Upper lobe of right lung (tissue), 1 donor: ENCODE data around the gene NPFFR1. TPM values are rescaled to one million over a fixed set of nuclear protein-coding genes. Genes with fewer than 3 reads are reported as not detected.
A peak's percentile ranks its signal among the peaks of the same experiment; 100 is the strongest.

Experiments
- ATAC-seq: fragments of 200-7000 bp; cut with Tn5 transposase; one replicate; pipeline ENCODE4 v1.9.1; 2020; ENCODE audit warnings: mild to moderate bottlenecking, moderate library complexity
- DNase-seq: peaks from one replicate; pipeline ENCODE4 v3.0.0-alpha.2; 2020
- H3K27ac ChIP-seq: fragments of 200-600 bp; one replicate; pipeline ENCODE4 v1.8.0; 2022
- H3K27me3 ChIP-seq: fragments of 200-600 bp; one replicate; pipeline ENCODE4 v1.8.0; 2022; ENCODE audit warnings: mild to moderate bottlenecking
- H3K36me3 ChIP-seq: fragments of 200-600 bp; one replicate; pipeline ENCODE4 v1.8.0; 2022
- H3K4me1 ChIP-seq: fragments of 200-600 bp; one replicate; pipeline ENCODE4 v1.8.0; 2022
- H3K4me3 ChIP-seq: fragments of 200-600 bp; one replicate; pipeline ENCODE4 v1.8.0; 2022; ENCODE audit warnings: mild to moderate bottlenecking
- H3K9me3 ChIP-seq: fragments of 200-600 bp; one replicate; pipeline ENCODE4 v1.8.0; 2022
- CTCF ChIP-seq: fragments of 200-600 bp; IDR thresholded peaks from one replicate; pipeline ENCODE4 v1.8.0; 2022; ENCODE audit warnings: antibody characterized with exemption
- intact Hi-C: fragments of 100-400 bp; cut with DNase I; formaldehyde crosslinking; loops from one replicate; pipeline ENCODE4 v1.11.0; 2022
- total RNA-seq: library from RNA; stranded (reverse); fragmentation: NEBNext Ultra II Directional; extraction: Animal tissue kit (Norgen Biotek cat#: 25700); gene quantifications from one replicate; pipeline ENCODE4 v1.2.1, GENCODE V29; 2021
- donor health status: DM: no; HTN: yes; CAD: no; lungs with severe emphysema.

Gene NPFFR1
- total RNA-seq, 1 donor from 2014 or later = 1.1 TPM

- no peaks in the 10 kb centered on the region for H3K36me3 ChIP-seq
- peaks cover 17% of the 10 kb centered on the region for H3K4me1 ChIP-seq
- no peak for TF ChIP-seq CTCF
- no peak overlapping the region for H3K27ac ChIP-seq
- ATAC-seq (no peak), DNase-seq (no peak)
- H3K27me3 ChIP-seq = no peaks in the 10 kb centered on the region
- no peak overlapping the region for H3K4me3 ChIP-seq
- intact Hi-C loops = no loop called here
- H3K9me3 ChIP-seq = no peaks in the 10 kb centered on the region
Measured at GRCh38 chr10:70328967-70329366, 45.2 kb upstream of the NPFFR1 start.

GRCh38 chr10:70328018-70328417 lies 44.2 kb upstream of the NPFFR1 start:
- H3K4me1 ChIP-seq = peaks cover 17% of the 10 kb centered on the region

GRCh38 chr10:70324951-70325781 lies 41.4 kb upstream of the NPFFR1 start:
- no peaks in the 10 kb centered on the region for H3K4me1 ChIP-seq
- ATAC-seq (no peak), DNase-seq (no peak)
- intact Hi-C loops = no loop called here
- no peak for TF ChIP-seq CTCF
- H3K4me3 ChIP-seq = no peak overlapping the region
- no peaks in the 10 kb centered on the region for H3K27me3 ChIP-seq
- H3K36me3 ChIP-seq = no peaks in the 10 kb centered on the region
- peak overlapping the region; percentile 30 for H3K27ac ChIP-seq
- H3K9me3 ChIP-seq = no peaks in the 10 kb centered on the region

More at GRCh38 chr10:70328018-70328417, 44.2 kb upstream of the NPFFR1 start:
- no peaks in the 10 kb centered on the region for H3K9me3 ChIP-seq
- TF ChIP-seq CTCF = no peak
- no peaks in the 10 kb centered on the region for H3K36me3 ChIP-seq
- no peak overlapping the region for H3K27ac ChIP-seq
- intact Hi-C loops = no loop called here
- ATAC-seq (no peak), DNase-seq (no peak)
- H3K4me3 ChIP-seq = no peak overlapping the region
- no peaks in the 10 kb centered on the region for H3K27me3 ChIP-seq

GRCh38 chr10:70324339-70324861 lies 40.6 kb upstream of the NPFFR1 start:
- Histone ChIP-seq H3K27me3 (no peaks in the 10 kb centered on the region), H3K27ac (peak overlapping the region; percentile 30), H3K36me3 (no peaks in the 10 kb centered on the region), H3K4me3 (no peak overlapping the region), H3K4me1 (no peaks in the 10 kb centered on the region), H3K9me3 (no peaks in the 10 kb centered on the region)
- intact Hi-C loops = no loop called here
- ATAC-seq (peak; percentile 12), DNase-seq (no peak)
- TF ChIP-seq CTCF = no peak

- Histone ChIP-seq H3K27ac (peak overlapping the region; percentile 30), H3K36me3 (no peaks in the 10 kb centered on the region), H3K9me3 (no peaks in the 10 kb centered on the region), H3K4me1 (no peaks in the 10 kb centered on the region), H3K4me3 (no peak overlapping the region), H3K27me3 (no peaks in the 10 kb centered on the region)
- no peak for ATAC-seq
- no peak for DNase-seq
- intact Hi-C loops = no loop called here
- no peak for TF ChIP-seq CTCF
Measured at GRCh38 chr10:70323697-70324338, 40.0 kb upstream of the NPFFR1 start.
